ENCODE data around the gene NFATC3. TPM values are rescaled to one million over a fixed set of nuclear protein-coding genes. Genes with fewer than 3 reads are reported as not detected.

Gene NFATC3
- total and polyA plus RNA-seq, 2 of the 8 experiments (the other 6 are each of a cell fraction or from before 2014, with no cell fraction given): 17.6 to 34.5 TPM

DNA sequence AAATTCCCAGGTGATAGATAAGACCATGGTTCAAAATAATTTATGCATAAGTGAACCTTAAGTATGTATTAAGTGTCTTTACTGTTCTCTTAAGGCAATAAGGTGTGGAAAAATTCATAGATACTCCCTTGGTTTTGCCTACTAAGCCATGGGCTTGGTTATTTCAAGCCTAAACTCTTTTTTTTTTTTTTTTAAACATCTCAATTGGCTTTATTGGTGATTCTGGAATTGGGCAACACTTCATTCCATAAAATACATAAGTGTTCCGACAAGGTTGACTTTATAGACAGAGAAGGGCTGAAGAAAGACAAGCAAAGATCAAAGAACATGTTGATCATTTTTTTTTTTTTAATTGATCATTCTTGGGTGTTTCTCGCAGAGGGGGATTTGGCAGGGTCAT is 77.2 kb downstream of the NFATC3 start:
- no peaks in the 10 kb centered on the region for H3K4me1 ChIP-seq (replicated peaks in 1 of 4; ENCODE audit: control insufficient read depth in 3 of 4, insufficient read depth in 4 of 4, low read length in 3 of 4)
- H4K8ac ChIP-seq (ENCODE audit: extremely low read depth, insufficient read depth, low read length): no peak overlapping the region
- H3K9me3 ChIP-seq (ENCODE audit: insufficient read depth in 2 of 2, low read depth in 1 of 2, low read length in 1 of 2): peaks cover 0 to 5% of the 10 kb centered on the region in 2 experiments; a peak in 2 of 4 replicates
- H2BK20ac ChIP-seq (ENCODE audit: low read length): no peak overlapping the region
- no peak overlapping the region for H3K4ac ChIP-seq (replicated peaks; ENCODE audit: insufficient read length, low read depth, low read length)
- no peak overlapping the region for H3K18ac ChIP-seq (ENCODE audit: extremely low read depth, low read length)
- no peaks in the 10 kb centered on the region for H3K79me2 ChIP-seq (ENCODE audit: control insufficient read depth in 1 of 2, insufficient read depth in 2 of 2, low read length in 2 of 2)
- H3K14ac ChIP-seq (ENCODE audit: insufficient read length): no peak overlapping the region
- H3K27ac ChIP-seq (ENCODE audit: low read depth, low read length): no peak overlapping the region
- peaks cover 0 to 2% (median 0%) of the 10 kb centered on the region in 4 experiments; a peak in 1 of 7 replicates for H3K27me3 ChIP-seq (replicated peaks in 1 of 4; ENCODE audit: control insufficient read depth in 3 of 4, extremely low read depth in 1 of 4, insufficient read depth in 3 of 4, low read length in 3 of 4)
- no peak overlapping the region for H3K4me3 ChIP-seq (ENCODE audit: extremely low read depth in 1 of 4, insufficient read depth in 2 of 4, low read depth in 3 of 4, low read length in 4 of 4)
- H4K20me1 ChIP-seq (replicated peaks in 1 of 2; ENCODE audit: control insufficient read depth in 1 of 2, insufficient read depth in 2 of 2, low read length in 2 of 2): no peaks in the 10 kb centered on the region
- H3K4me2 ChIP-seq (ENCODE audit: insufficient read depth in 1 of 2, low read depth in 2 of 2, low read length in 2 of 2): no peak overlapping the region
- H3K9ac ChIP-seq (replicated peaks in 1 of 4; ENCODE audit: extremely low read depth in 1 of 4, low read depth in 3 of 4, low read length in 3 of 4): no peak overlapping the region
- no peaks in the 10 kb centered on the region for H3K79me1 ChIP-seq (ENCODE audit: low read depth, low read length)
- H2AK5ac ChIP-seq (ENCODE audit: low read depth, low read length): no peak overlapping the region
- H3K36me3 ChIP-seq (ENCODE audit: control insufficient read depth in 2 of 4, insufficient read depth in 4 of 4, low read length in 3 of 4): peaks cover 0 to 13% (median 7%) of the 10 kb centered on the region in 4 experiments; a peak in 5 of 8 replicates
- DNase-seq (ENCODE audit: low read depth in 1 of 2, low spot score in 2 of 2): no peak
- H2BK120ac ChIP-seq (replicated peaks; ENCODE audit: low read depth, low read length): no peak overlapping the region
- H2BK5ac ChIP-seq (ENCODE audit: low read depth, low read length): no peak overlapping the region
- H3K56ac ChIP-seq (replicated peaks; ENCODE audit: insufficient read length, low read depth, low read length): no peak overlapping the region
- no peak overlapping the region for H3K23ac ChIP-seq (ENCODE audit: insufficient read length)
- WGBS, 2 experiments (ENCODE audit: extremely low coverage in 1 of 2, insufficient coverage in 1 of 2, insufficient read length in 1 of 2, insufficient replicate concordance in 2 of 2, low coverage in 1 of 2, low lambda C conversion rate in 2 of 2, missing lambda C conversion rate in 1 of 2): 92% methylated on average over 2 of the region's 2 CpGs; no CpG with 5 or more reads in 1 of the 2 experiments
- POLR2A ChIA-PET (ENCODE audit: partially characterized antibody): no interaction called here
- CTCF ChIA-PET (ENCODE audit: partially characterized antibody): no interaction called here
- H4K5ac ChIP-seq (ENCODE audit: insufficient read length, low read depth, low read length): no peak overlapping the region
- no peak overlapping the region for H2BK15ac ChIP-seq (ENCODE audit: low read length)
- no peak overlapping the region for H4K91ac ChIP-seq (replicated peaks; ENCODE audit: insufficient read length, low read length)
- H2AFZ ChIP-seq (ENCODE audit: low read length): no peak overlapping the region
- no peaks in the 10 kb centered on the region for H3K23me2 ChIP-seq (ENCODE audit: low read depth, low read length)
- FAIRE-seq: no peak
- H2BK12ac ChIP-seq (ENCODE audit: low read depth, low read length): no peak overlapping the region
- TF ChIP-seq CTCF (IDR thresholded peaks at IDR 0.05; ENCODE audit: control extremely low read depth in 1 of 3, insufficient read depth in 1 of 3, low read depth in 1 of 3, low read length in 3 of 3) (no peak), PHF8 (conservative IDR thresholded peaks at IDR 0.05; ENCODE audit: low read depth, low read length) (no peak), CBX8 (IDR thresholded peaks at IDR 0.05; ENCODE audit: borderline replicate concordance, low read depth, low read length) (no peak), SIRT6 (IDR thresholded peaks at IDR 0.05; ENCODE audit: low read length) (no peak), NRF1 (IDR thresholded peaks at IDR 0.05; ENCODE audit: low read depth, low read length) (no peak), ASH2L (IDR thresholded peaks at IDR 0.05; ENCODE audit: low read length) (no peak), POLR2A (IDR thresholded peaks at IDR 0.05; ENCODE audit: control extremely low read depth in 1 of 2, low read depth in 2 of 2, low read length in 2 of 2) (no peak), SP4 (IDR thresholded peaks at IDR 0.05; ENCODE audit: low read length) (no peak), NANOG (IDR thresholded peaks at IDR 0.05; ENCODE audit: insufficient read depth, low read depth, low read length, poor library complexity, severe bottlenecking) (no peak), GTF2F1 (IDR thresholded peaks at IDR 0.05; ENCODE audit: borderline replicate concordance, low read depth, low read length) (no peak), POU5F1 (IDR thresholded peaks at IDR 0.05; ENCODE audit: low read depth, low read length) (no peak), YY1 (IDR thresholded peaks at IDR 0.05; ENCODE audit: low read depth, low read length) (no peak), SP2 (IDR thresholded peaks at IDR 0.05; ENCODE audit: low read length) (no peak), SIX5 (IDR thresholded peaks at IDR 0.05; ENCODE audit: low read depth, low read length) (no peak)

Measured in H1 (cell line).